SK-N-DZ (cell line): Measurements from ENCODE around the gene CUL2.
"Not testable (repeated sequence)": the region's sequence is repeated elsewhere in the genome, so short reads cannot be mapped to it uniquely, and the experiment has no call there.

Experiments
- DNase-seq: peaks from one replicate; pipeline ENCODE4 v3.0.0-alpha.2; 2015; ENCODE audit warnings: low spot score

Gene CUL2

DNA sequence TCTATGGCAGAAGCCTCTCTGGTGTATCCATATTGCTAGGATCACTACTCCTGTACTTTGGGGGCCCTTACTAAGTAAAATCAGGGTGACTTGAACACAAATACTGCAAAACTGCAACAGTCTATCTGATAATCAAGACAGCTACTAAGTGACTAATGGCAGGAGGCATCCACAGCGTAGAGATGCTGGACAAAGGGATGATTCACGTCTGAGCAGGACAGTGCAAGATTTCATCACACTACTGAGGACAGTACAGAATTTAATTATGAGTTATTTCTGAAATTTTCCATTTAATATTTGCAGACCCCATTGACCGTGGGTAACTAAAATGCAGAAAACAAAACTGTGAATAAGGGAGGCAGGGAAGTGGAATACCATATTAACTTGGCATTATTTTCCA, 10.4 kb downstream of the CUL2 start:
- DNase-seq = no peak

DNA sequence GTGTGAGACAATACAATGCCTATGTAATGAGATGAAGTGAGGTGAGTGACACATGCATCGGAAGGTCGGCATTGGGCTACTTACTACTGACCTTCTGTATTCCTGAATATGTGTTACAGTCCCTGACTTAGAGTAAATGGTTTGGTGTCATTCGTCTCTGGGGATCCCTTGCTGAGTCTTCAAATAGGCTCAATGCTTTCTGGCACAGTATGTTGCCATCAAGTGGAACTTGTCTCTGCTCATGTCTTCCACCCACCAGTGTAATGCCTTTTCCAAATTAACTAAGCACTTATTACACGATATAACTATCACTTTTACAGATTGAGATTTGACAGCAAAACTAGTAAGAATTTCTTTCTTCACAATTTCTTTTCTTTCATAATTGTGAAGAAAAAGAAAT, 10.9 kb downstream of the CUL2 start:
- no peak for DNase-seq

GRCh38 chr10:35075228-35075627, 14.9 kb downstream of the CUL2 start:
- no peak for DNase-seq

- no peak for DNase-seq
These were observed 15.9 kb downstream of the CUL2 start for GRCh38 chr10:35074266-35074665.

- no peak for DNase-seq
These were observed 19.6 kb downstream of the CUL2 start for GRCh38 chr10:35070521-35070920.

DNA sequence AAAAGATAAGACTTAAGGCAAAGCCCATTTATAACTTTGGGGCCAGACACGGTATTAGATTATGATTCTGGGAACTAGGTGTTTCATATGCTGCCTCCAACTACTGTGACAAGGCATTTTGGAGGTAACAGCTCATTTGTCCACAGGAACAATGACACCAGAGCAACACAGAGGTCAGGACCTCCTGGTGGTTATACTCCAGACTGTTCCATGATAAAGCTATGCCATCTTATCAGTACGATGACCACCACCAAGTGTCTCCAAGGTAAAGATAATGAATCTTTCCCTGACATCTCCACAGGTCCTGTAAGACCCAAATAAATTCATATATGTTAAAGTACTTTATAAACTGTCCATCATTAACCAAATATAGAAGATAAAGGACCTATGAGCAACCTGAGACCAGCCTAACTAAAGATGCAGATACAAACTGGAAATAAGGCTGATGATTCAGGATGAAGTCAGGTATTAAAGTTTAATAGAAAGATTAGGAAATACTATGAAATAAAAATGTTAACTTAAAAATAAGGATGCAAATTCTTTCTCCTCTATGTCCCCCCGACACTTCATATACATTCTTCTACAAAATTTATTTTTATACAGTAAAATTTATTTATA, 26.2 kb downstream of the CUL2 start:
- no peak for DNase-seq

- DNase-seq = no peak
These were observed 30.7 kb downstream of the CUL2 start for GRCh38 chr10:35059481-35059880.

- DNase-seq = no peak
These were observed 31.5 kb downstream of the CUL2 start for GRCh38 chr10:35058686-35059085.

- no peak for DNase-seq
These were observed 32.0 kb downstream of the CUL2 start for GRCh38 chr10:35058134-35058533.

- DNase-seq = no peak
These were observed 33.5 kb downstream of the CUL2 start for GRCh38 chr10:35056686-35057085.

DNA sequence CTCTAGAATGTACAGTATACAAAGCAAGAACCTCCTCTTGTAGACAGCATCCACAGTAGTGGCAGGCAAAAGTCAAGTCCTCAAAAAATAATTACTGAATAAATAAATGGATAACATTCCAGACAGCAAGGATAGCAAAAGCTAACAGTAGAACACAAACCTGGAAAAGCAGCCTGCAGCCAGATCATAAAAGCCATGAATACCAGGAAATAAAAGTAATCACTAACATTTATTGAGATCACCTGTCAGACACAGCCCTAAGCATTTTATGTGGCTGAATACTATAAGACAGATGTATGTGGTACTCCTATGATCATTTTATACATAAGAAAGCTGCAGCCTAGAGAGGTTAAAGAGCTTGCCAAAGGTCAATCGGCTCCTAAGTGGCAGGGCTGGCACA, 34.0 kb downstream of the CUL2 start:
- DNase-seq = no peak

DNA sequence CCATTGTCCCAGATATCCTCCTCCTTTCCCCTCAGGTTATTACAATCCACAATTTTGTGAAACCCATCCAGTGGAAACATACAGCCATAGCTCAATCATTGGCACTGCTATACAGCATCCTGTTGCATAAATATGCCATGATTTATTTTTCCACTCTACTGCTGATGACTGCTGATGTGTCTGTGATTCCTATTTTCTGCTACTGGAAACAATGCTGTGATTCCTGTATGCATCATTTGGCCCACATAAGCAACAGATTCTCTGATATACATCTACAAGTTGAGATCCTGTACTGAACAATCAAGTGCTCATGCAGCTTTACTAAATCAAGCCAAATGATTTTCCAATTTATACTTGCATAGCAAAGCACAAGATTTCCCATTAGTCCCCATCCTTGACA, 39.6 kb downstream of the CUL2 start:
- no peak for DNase-seq

DNA sequence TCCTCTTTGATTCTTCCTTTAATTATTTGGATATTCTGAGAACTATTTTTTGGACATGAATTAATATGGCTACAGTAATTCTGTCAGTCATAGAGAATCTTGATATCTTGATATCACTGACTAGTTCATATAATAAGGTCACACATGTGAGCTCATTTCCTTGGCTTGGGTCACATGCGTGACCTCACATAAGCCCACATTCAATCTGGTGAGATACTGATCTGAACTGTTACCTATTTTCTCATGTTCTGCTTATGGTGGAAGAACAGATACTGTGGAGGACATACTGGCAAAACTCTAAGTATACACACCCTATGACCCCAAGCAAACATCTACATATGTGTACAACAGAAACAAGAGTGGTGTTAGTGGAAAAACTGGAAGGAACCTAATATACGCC, 44.1 kb downstream of the CUL2 start:
- no peak for DNase-seq

DNA sequence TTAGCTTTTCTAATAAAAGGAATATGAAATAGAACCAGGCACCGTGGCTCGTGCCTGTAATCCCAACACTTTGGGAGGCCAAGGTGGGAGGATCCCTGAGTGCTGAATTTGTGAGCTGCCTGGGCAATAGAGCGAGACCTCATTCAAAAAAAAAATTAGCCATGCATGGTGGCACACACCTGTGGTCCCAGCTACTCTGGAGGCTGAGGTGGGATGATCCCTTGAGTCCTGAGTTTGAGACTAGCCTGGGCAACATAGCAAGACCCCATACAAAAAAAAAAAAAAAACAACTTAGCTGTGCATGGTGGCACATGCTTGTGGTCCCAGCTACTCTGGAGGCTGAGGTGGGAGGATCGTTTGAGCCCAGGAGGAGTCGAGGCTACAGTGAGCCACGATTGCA, 44.9 kb downstream of the CUL2 start:
- not testable (repeated sequence) for DNase-seq

DNA sequence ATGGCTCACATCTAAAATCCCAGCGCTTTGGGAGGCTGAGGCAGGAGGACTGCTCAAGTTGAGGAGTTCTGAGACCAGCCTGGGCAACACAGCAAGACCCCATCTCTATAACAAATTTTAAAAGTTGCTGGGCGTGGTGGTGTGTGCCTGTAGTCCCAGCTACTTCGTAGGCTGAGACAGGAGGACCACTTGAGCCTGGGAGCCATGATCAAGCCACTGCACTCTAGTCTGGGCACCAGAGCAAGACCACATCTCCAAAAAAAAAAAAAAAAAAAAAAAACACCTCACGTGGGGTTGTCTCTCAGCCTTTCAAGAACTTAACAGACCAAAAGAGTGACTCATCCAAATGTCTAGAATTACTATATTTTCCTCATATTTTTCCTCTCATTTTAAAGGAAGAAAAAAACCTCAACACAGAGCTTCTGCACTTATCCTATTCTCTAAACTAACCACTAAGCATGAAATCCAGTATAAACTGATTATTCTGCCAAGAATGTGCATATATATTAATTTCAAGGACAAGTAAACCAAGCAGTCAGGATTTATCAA, 46.3 kb downstream of the CUL2 start:
- DNase-seq = no peak

GRCh38 chr10:35042783-35043182, 47.4 kb downstream of the CUL2 start:
- no peak for DNase-seq

DNA sequence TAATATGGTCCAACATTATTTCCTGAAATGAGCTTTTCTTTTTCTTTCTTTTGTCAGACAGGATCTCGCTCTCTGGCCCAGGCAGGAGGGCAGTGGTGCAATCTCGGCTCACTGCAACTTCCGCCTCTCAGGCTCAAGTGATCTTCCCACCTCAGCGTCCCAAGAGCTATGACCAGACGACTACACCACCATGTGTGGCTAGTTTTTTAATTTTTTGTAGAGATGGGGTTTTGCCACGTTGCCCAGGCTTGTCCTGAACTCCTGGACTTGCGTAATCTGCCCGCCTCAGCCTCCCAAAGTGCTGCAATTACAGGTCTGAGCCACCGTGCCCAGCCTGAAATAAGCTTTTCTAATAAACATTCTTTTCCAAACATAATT, 48.6 kb downstream of the CUL2 start:
- no peak for DNase-seq

GRCh38 chr10:35040760-35041501, 49.2 kb downstream of the CUL2 start:
- DNase-seq = no peak

DNA sequence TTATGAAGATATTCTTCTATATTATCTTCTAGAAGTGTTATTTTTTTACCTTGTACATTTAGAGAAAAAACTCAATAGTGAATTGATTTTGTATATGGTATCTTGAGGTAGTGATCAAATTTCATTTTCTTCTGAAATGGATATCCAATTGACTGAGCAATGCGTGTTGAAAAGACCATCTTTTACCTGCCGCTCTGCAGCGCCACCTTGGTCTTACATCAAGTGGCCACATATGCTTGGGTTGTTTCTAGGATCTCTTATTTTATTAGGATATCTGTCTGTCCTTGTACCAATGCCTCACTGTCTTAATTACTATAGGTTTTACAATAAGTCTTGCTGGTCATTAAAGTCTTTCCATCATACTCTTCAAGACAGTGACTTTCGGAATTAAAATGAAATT, 53.0 kb downstream of the CUL2 start:
- no peak for DNase-seq

GRCh38 chr10:35035606-35036005, 54.5 kb downstream of the CUL2 start:
- no peak for DNase-seq

- no peak for DNase-seq
These were observed 62.6 kb downstream of the CUL2 start for GRCh38 chr10:35027567-35027966.

- no peak for DNase-seq
These were observed 64.2 kb downstream of the CUL2 start for GRCh38 chr10:35025916-35026315.

DNA sequence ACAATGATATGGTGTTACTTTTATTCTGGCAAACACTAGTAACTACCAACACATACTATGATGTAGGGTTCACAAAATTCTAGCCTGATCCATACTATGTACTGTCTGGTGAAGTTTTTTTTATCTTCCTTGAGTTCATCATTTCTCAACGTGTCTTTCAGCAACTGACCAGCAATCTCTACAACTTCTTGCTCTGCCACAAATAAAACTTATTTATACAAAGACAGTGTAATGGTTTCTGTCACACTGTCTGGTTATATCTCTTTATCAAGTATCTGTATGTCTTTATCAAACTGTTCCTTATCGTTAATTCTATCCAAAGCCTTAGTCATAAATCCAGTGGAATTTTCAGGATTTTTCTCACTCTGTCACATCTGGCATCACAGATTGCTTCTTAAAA, 69.7 kb downstream of the CUL2 start:
- no peak for DNase-seq
